T-helper 2 cell treated with Interferon-gamma antibody and Interleukin-4, amounts not matched to agents 5 μg/mL and 100 μg/mL, for 36 hours (primary cell): Measurements from ENCODE around the gene TMEM106C.

ENCODE experiments used
- DNase-seq: peaks from one replicate; pipeline ENCODE4 v3.0.0; 2021; ENCODE audit warnings: low spot score
- H3K27ac Mint-ChIP-seq: one replicate; pipeline ENCODE4 v1.8.0; 2021; ENCODE audit warnings: mild to moderate bottlenecking, mixed read lengths
- H3K27me3 Mint-ChIP-seq: one replicate; pipeline ENCODE4 v1.8.0; 2021; ENCODE audit warnings: low read depth, mixed read lengths
- H3K36me3 Mint-ChIP-seq: one replicate; pipeline ENCODE4 v1.8.0; 2021; ENCODE audit warnings: low read depth, mixed read lengths
- H3K4me1 Mint-ChIP-seq: one replicate; pipeline ENCODE4 v1.8.0; 2021; ENCODE audit warnings: low read depth, mixed read lengths
- H3K4me3 Mint-ChIP-seq: one replicate; pipeline ENCODE4 v1.8.0; 2022; ENCODE audit warnings: mild to moderate bottlenecking, moderate library complexity, mixed read lengths
- H3K9me3 Mint-ChIP-seq: one replicate; pipeline ENCODE4 v1.8.0; 2021; ENCODE audit warnings: mixed read lengths

Gene TMEM106C

GRCh38 chr12:47988073-47989022, 25.0 kb downstream of the TMEM106C start:
- no peak overlapping the region for H3K27ac Mint-ChIP-seq
- no peak for DNase-seq
- H3K4me3 Mint-ChIP-seq = no peak overlapping the region
- H3K36me3 Mint-ChIP-seq = no peaks in the 10 kb centered on the region
- H3K4me1 Mint-ChIP-seq = peaks cover 22% of the 10 kb centered on the region
- peaks cover 39% of the 10 kb centered on the region for H3K27me3 Mint-ChIP-seq
- no peaks in the 10 kb centered on the region for H3K9me3 Mint-ChIP-seq

GRCh38 chr12:47989023-47989417, 25.6 kb downstream of the TMEM106C start:
- H3K36me3 Mint-ChIP-seq = no peaks in the 10 kb centered on the region
- H3K27ac Mint-ChIP-seq = no peak overlapping the region
- H3K4me3 Mint-ChIP-seq = no peak overlapping the region
- H3K27me3 Mint-ChIP-seq = peaks cover 45% of the 10 kb centered on the region
- peaks cover 22% of the 10 kb centered on the region for H3K4me1 Mint-ChIP-seq
- H3K9me3 Mint-ChIP-seq = no peaks in the 10 kb centered on the region
- no peak for DNase-seq

GRCh38 chr12:47989666-47990065, 26.3 kb downstream of the TMEM106C start:
- H3K9me3 Mint-ChIP-seq = no peaks in the 10 kb centered on the region
- H3K27ac Mint-ChIP-seq = peak overlapping the region; percentile 29
- H3K4me1 Mint-ChIP-seq = peaks cover 22% of the 10 kb centered on the region
- peaks cover 52% of the 10 kb centered on the region for H3K27me3 Mint-ChIP-seq
- no peak for DNase-seq
- H3K36me3 Mint-ChIP-seq = no peaks in the 10 kb centered on the region
- H3K4me3 Mint-ChIP-seq = peak overlapping the region; percentile 30

GRCh38 chr12:47990351-47991105, 27.1 kb downstream of the TMEM106C start:
- Mint-ChIP-seq H3K27me3 (peaks cover 59% of the 10 kb centered on the region), H3K27ac (peak overlapping the region; percentile 22), H3K36me3 (no peaks in the 10 kb centered on the region), H3K9me3 (no peaks in the 10 kb centered on the region), H3K4me3 (peak overlapping the region; percentile 25), H3K4me1 (peaks cover 22% of the 10 kb centered on the region)
- peak; percentile 60 for DNase-seq

- Mint-ChIP-seq H3K36me3 (no peaks in the 10 kb centered on the region), H3K27me3 (peaks cover 61% of the 10 kb centered on the region), H3K4me3 (no peak overlapping the region), H3K4me1 (peaks cover 22% of the 10 kb centered on the region), H3K27ac (no peak overlapping the region), H3K9me3 (no peaks in the 10 kb centered on the region)
- no peak for DNase-seq
Observed at GRCh38 chr12:47991106-47992061, 28.0 kb downstream of the TMEM106C start.

GRCh38 chr12:47992776-47993175, 29.4 kb downstream of the TMEM106C start:
- peaks cover 68% of the 10 kb centered on the region for H3K27me3 Mint-ChIP-seq
- no peak overlapping the region for H3K4me3 Mint-ChIP-seq
- peaks cover 22% of the 10 kb centered on the region for H3K4me1 Mint-ChIP-seq
- no peak for DNase-seq
- no peaks in the 10 kb centered on the region for H3K36me3 Mint-ChIP-seq
- H3K27ac Mint-ChIP-seq = no peak overlapping the region
- H3K9me3 Mint-ChIP-seq = no peaks in the 10 kb centered on the region

- DNase-seq = no peak
- no peak overlapping the region for H3K27ac Mint-ChIP-seq
- no peaks in the 10 kb centered on the region for H3K36me3 Mint-ChIP-seq
- H3K4me3 Mint-ChIP-seq = no peak overlapping the region
- no peaks in the 10 kb centered on the region for H3K9me3 Mint-ChIP-seq
- H3K27me3 Mint-ChIP-seq = peaks cover 69% of the 10 kb centered on the region
- peaks cover 22% of the 10 kb centered on the region for H3K4me1 Mint-ChIP-seq
Observed at GRCh38 chr12:47993491-47993890, 30.1 kb downstream of the TMEM106C start.

- peaks cover 4% of the 10 kb centered on the region for H3K4me1 Mint-ChIP-seq
- no peak overlapping the region for H3K4me3 Mint-ChIP-seq
- no peak overlapping the region for H3K27ac Mint-ChIP-seq
- H3K36me3 Mint-ChIP-seq = no peaks in the 10 kb centered on the region
- H3K27me3 Mint-ChIP-seq = peaks cover 86% of the 10 kb centered on the region
- H3K9me3 Mint-ChIP-seq = no peaks in the 10 kb centered on the region
- DNase-seq = no peak
Observed at GRCh38 chr12:47995981-47996401, 32.6 kb downstream of the TMEM106C start.

GRCh38 chr12:47997321-47997720, 33.9 kb downstream of the TMEM106C start:
- no peaks in the 10 kb centered on the region for H3K9me3 Mint-ChIP-seq
- no peak overlapping the region for H3K27ac Mint-ChIP-seq
- no peak for DNase-seq
- H3K27me3 Mint-ChIP-seq = peaks cover 90% of the 10 kb centered on the region
- H3K4me1 Mint-ChIP-seq = peaks cover 8% of the 10 kb centered on the region
- no peak overlapping the region for H3K4me3 Mint-ChIP-seq
- H3K36me3 Mint-ChIP-seq = no peaks in the 10 kb centered on the region

- Mint-ChIP-seq H3K4me1 (peaks cover 19% of the 10 kb centered on the region), H3K27me3 (peaks cover 85% of the 10 kb centered on the region)
Observed at GRCh38 chr12:47999816-48000215, 36.4 kb downstream of the TMEM106C start.

GRCh38 chr12:48000878-48001504, 37.6 kb downstream of the TMEM106C start:
- no peaks in the 10 kb centered on the region for H3K9me3 Mint-ChIP-seq
- H3K36me3 Mint-ChIP-seq = no peaks in the 10 kb centered on the region
- H3K27ac Mint-ChIP-seq = peak overlapping the region; percentile 47
- no peak for DNase-seq
- peak overlapping the region; percentile 75 for H3K4me3 Mint-ChIP-seq
- H3K4me1 Mint-ChIP-seq = peaks cover 19% of the 10 kb centered on the region
- peaks cover 89% of the 10 kb centered on the region for H3K27me3 Mint-ChIP-seq

More at GRCh38 chr12:47999816-48000215, 36.4 kb downstream of the TMEM106C start:
- no peak overlapping the region for H3K27ac Mint-ChIP-seq
- DNase-seq = no peak
- no peaks in the 10 kb centered on the region for H3K9me3 Mint-ChIP-seq
- no peaks in the 10 kb centered on the region for H3K36me3 Mint-ChIP-seq
- H3K4me3 Mint-ChIP-seq = no peak overlapping the region

- Mint-ChIP-seq H3K36me3 (no peaks in the 10 kb centered on the region), H3K9me3 (no peaks in the 10 kb centered on the region), H3K4me3 (peak overlapping the region; percentile 75), H3K27me3 (peaks cover 93% of the 10 kb centered on the region), H3K4me1 (peaks cover 19% of the 10 kb centered on the region), H3K27ac (no peak overlapping the region)
- no peak for DNase-seq
Observed at GRCh38 chr12:48001505-48002413, 38.4 kb downstream of the TMEM106C start.
